Neural cell (in vitro differentiated cells): ENCODE measurements around the gene SLC41A1. TPM values are rescaled to one million over a fixed set of nuclear protein-coding genes. Genes with fewer than 3 reads are reported as not detected.
"Not testable (repeated sequence)": the region's sequence is repeated elsewhere in the genome, so short reads cannot be mapped to it uniquely, and the experiment has no call there.

Experiments used
- H2AFZ ChIP-seq: fragments of 200-600, 300-800 bp; sonication (generic), shearing (Covaris generic); 2 replicates; pipeline ENCODE4 v1.6.0; 2014; ENCODE audit warnings: low read depth, mild to moderate bottlenecking, antibody characterized with exemption, low read length, moderate library complexity
- H3F3A ChIP-seq: fragments of 200-600 bp; shearing (Covaris generic); 2 replicates; pipeline ENCODE4 v1.6.1; 2016; ENCODE audit warnings: mild to moderate bottlenecking, moderate library complexity, mixed read lengths, antibody characterized with exemption, low read length; ENCODE audit not compliant: insufficient read depth, poor library complexity, severe bottlenecking
- H3K27ac ChIP-seq: fragments of 200-600, 300-800 bp; sonication (generic), shearing (Covaris generic); 2 replicates; pipeline ENCODE4 v1.5.1; 2014; ENCODE audit warnings: mild to moderate bottlenecking, low read length, moderate library complexity
- H3K27me3 ChIP-seq: fragments of 300-800, 200-600 bp; sonication (generic), shearing (Covaris generic); 2 replicates; pipeline ENCODE4 v1.6.0; 2014; ENCODE audit warnings: mild to moderate bottlenecking, low read depth, low read length, moderate library complexity; ENCODE audit not compliant: insufficient read depth
- H3K36me3 ChIP-seq: fragments of 300-800, 200-600 bp; sonication (generic), shearing (Covaris generic); 2 replicates; pipeline ENCODE4 v1.5.1; 2014; ENCODE audit warnings: mild to moderate bottlenecking, antibody characterized with exemption, low read length, moderate library complexity; ENCODE audit not compliant: insufficient read depth
- H3K4me2 ChIP-seq: fragments of 300-800, 200-600 bp; sonication (generic), shearing (Covaris generic); 2 replicates; pipeline ENCODE4 v1.6.0; 2014; ENCODE audit warnings: mild to moderate bottlenecking, low read length
- H3K4me3 ChIP-seq: fragments of 300-800, 200-600 bp; sonication (generic), shearing (Covaris generic); 2 replicates; pipeline ENCODE4 v1.5.1; 2014; ENCODE audit warnings: mild to moderate bottlenecking, low read length, moderate library complexity
- H3K79me2 ChIP-seq: fragments of 200-600 bp; shearing (Covaris generic); replicated peaks from 2 replicates; pipeline ENCODE4 v1.6.0; 2014; ENCODE audit warnings: mild to moderate bottlenecking, low read length, moderate library complexity; ENCODE audit not compliant: insufficient read depth
- H3K9ac ChIP-seq: fragments of 300-800, 200-600 bp; sonication (generic), shearing (Covaris generic); 2 replicates; pipeline ENCODE4 v1.6.1; 2016; ENCODE audit warnings: mild to moderate bottlenecking, low read length, mixed read lengths
- H3K9me2 ChIP-seq: fragments of 200-600 bp; shearing (Covaris generic); 2 replicates; pipeline ENCODE4 v1.6.1; 2016; ENCODE audit warnings: mild to moderate bottlenecking, low read length, mixed read lengths; ENCODE audit not compliant: insufficient read depth
- H3K9me3 ChIP-seq: fragments of 200-600, 300-800 bp; sonication (generic), shearing (Covaris generic); 2 replicates; pipeline ENCODE4 v1.6.1; 2016; ENCODE audit warnings: mild to moderate bottlenecking, mixed run types, low read length, moderate library complexity, mixed read lengths
- H4K20me1 ChIP-seq: fragments of 200-600 bp; shearing (Covaris generic); 2 replicates; pipeline ENCODE4 v1.6.1; 2016; ENCODE audit warnings: mild to moderate bottlenecking, mixed run types; ENCODE audit not compliant: insufficient read depth
- CTCF ChIP-seq: fragments of 450-650 bp; IDR thresholded peaks from 2 replicates; pipeline ENCODE4 v1.5.1; 2014; ENCODE audit warnings: antibody characterized with exemption, mild to moderate bottlenecking, moderate library complexity; ENCODE audit not compliant: poor library complexity, severe bottlenecking
- EP300 ChIP-seq: fragments of 450-650 bp; conservative IDR thresholded peaks from 2 replicates; pipeline ENCODE4 v1.6.1; 2014; ENCODE audit warnings: antibody characterized with exemption, mild to moderate bottlenecking, moderate library complexity; ENCODE audit not compliant: poor library complexity, severe bottlenecking
- EZH2 ChIP-seq: fragments of 200-600, 300-800 bp; shearing (Covaris generic), sonication (generic); IDR thresholded peaks from 2 replicates; pipeline ENCODE4 v1.6.1; 2014; ENCODE audit warnings: antibody characterized with exemption, low read length, borderline replicate concordance, mild to moderate bottlenecking; ENCODE audit not compliant: insufficient read depth, poor library complexity, severe bottlenecking
- MXI1 ChIP-seq: fragments of 450-650 bp; conservative IDR thresholded peaks from 2 replicates; pipeline ENCODE4 v1.6.1; 2014; ENCODE audit warnings: antibody characterized with exemption, mild to moderate bottlenecking; ENCODE audit not compliant: poor library complexity, severe bottlenecking
- POLR2AphosphoS5 ChIP-seq: IDR thresholded peaks from 2 replicates; pipeline ENCODE4 v1.6.1; 2012
- RAD21 ChIP-seq: fragments of 450-650 bp; conservative IDR thresholded peaks from 2 replicates; pipeline ENCODE4 v1.6.1; 2014; ENCODE audit warnings: antibody characterized with exemption, mild to moderate bottlenecking, moderate library complexity
- REST ChIP-seq: IDR thresholded peaks from 2 replicates; pipeline ENCODE4 v1.6.1; 2012; ENCODE audit warnings: borderline replicate concordance
- SMC3 ChIP-seq: fragments of 450-650 bp; conservative IDR thresholded peaks from 2 replicates; pipeline ENCODE4 v1.6.1; 2014; ENCODE audit warnings: antibody characterized with exemption, mild to moderate bottlenecking, moderate library complexity; ENCODE audit not compliant: poor library complexity
- TAF1 ChIP-seq: IDR thresholded peaks from 2 replicates; pipeline ENCODE4 v1.6.1; 2012; ENCODE audit warnings: low read depth
- polyA plus RNA-seq: library from polyadenylated mRNA; depleted of rRNA; stranded (reverse); fragments of >200 nt; gene quantifications from 2 replicates; pipeline ENCODE4 v1.2.3, GENCODE V29; 2014

The SLC41A1 gene
- polyA plus RNA-seq, 1 donor from 2014 or later: 4.2 TPM

- no peaks in the 10 kb centered on the region for H3F3A ChIP-seq
- TF ChIP-seq CTCF (no peak), MXI1 (no peak), SMC3 (no peak), RAD21 (no peak), EP300 (no peak), TAF1 (no peak), REST (no peak), POLR2AphosphoS5 (no peak), EZH2 (no peak)
- no peaks in the 10 kb centered on the region for H3K79me2 ChIP-seq
- no peaks in the 10 kb centered on the region for H3K9me3 ChIP-seq
- no peaks in the 10 kb centered on the region for H3K9me2 ChIP-seq
- H3K27me3 ChIP-seq: no peaks in the 10 kb centered on the region
- H3K4me3 ChIP-seq: no peak overlapping the region
- no peak overlapping the region for H3K4me2 ChIP-seq
- no peak overlapping the region for H3K27ac ChIP-seq
- H2AFZ ChIP-seq: no peak overlapping the region
- no peaks in the 10 kb centered on the region for H3K36me3 ChIP-seq
- H3K9ac ChIP-seq: no peak overlapping the region
- no peaks in the 10 kb centered on the region for H4K20me1 ChIP-seq
Measured at GRCh38 chr1:205826016-205826806, 13.2 kb upstream of the SLC41A1 start.

GRCh38 chr1:205824180-205824579 is 11.2 kb upstream of the SLC41A1 start:
- TF ChIP-seq REST (no peak), EZH2 (no peak), CTCF (no peak), EP300 (no peak), TAF1 (no peak), RAD21 (no peak), SMC3 (no peak), MXI1 (no peak), POLR2AphosphoS5 (no peak)
- no peaks in the 10 kb centered on the region for H3K36me3 ChIP-seq
- no peak overlapping the region for H3K27ac ChIP-seq
- no peaks in the 10 kb centered on the region for H3K9me3 ChIP-seq
- no peak overlapping the region for H3K4me3 ChIP-seq
- no peak overlapping the region for H2AFZ ChIP-seq
- no peaks in the 10 kb centered on the region for H3K9me2 ChIP-seq
- no peaks in the 10 kb centered on the region for H3K27me3 ChIP-seq
- H3K9ac ChIP-seq: no peak overlapping the region
- H3K79me2 ChIP-seq: no peaks in the 10 kb centered on the region
- H3K4me2 ChIP-seq: no peak overlapping the region
- H3F3A ChIP-seq: no peaks in the 10 kb centered on the region
- H4K20me1 ChIP-seq: no peaks in the 10 kb centered on the region

GRCh38 chr1:205823260-205823659 is 10.3 kb upstream of the SLC41A1 start:
- not testable (repeated sequence) for H3K27ac ChIP-seq, H4K20me1 ChIP-seq, H2AFZ ChIP-seq, H3K9me3 ChIP-seq, H3K4me2 ChIP-seq, H3K36me3 ChIP-seq, H3F3A ChIP-seq, H3K9me2 ChIP-seq, H3K4me3 ChIP-seq, H3K79me2 ChIP-seq, H3K9ac ChIP-seq, H3K27me3 ChIP-seq
